ENCODE data around the gene GALNT13.

Gene GALNT13

GRCh38 chr2:154223726-154224125, 352.0 kb downstream of the GALNT13 start:
- DNase-seq (ENCODE audit: low read depth, low spot score) = no peak

DNA sequence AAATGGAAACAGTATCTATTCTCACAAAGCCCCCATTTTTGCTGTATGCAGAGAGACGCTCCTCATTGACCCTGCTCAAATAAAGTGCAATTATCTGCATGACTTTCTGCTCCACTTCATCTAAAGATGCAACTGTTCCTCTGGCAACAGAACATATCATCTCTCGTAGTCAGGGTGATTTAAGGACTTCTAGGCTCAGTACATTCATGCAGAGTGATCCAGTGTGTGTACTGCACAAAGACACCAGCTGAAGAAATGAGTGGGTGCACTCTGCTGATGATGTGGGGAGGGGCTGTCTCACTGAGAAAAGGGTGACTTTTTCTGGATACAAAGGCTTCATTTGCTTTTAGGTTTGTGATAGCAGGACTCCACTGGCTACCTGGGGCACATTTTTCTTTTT, 355.2 kb downstream of the GALNT13 start:
- DNase-seq (ENCODE audit: low read depth, low spot score) = no peak

DNA sequence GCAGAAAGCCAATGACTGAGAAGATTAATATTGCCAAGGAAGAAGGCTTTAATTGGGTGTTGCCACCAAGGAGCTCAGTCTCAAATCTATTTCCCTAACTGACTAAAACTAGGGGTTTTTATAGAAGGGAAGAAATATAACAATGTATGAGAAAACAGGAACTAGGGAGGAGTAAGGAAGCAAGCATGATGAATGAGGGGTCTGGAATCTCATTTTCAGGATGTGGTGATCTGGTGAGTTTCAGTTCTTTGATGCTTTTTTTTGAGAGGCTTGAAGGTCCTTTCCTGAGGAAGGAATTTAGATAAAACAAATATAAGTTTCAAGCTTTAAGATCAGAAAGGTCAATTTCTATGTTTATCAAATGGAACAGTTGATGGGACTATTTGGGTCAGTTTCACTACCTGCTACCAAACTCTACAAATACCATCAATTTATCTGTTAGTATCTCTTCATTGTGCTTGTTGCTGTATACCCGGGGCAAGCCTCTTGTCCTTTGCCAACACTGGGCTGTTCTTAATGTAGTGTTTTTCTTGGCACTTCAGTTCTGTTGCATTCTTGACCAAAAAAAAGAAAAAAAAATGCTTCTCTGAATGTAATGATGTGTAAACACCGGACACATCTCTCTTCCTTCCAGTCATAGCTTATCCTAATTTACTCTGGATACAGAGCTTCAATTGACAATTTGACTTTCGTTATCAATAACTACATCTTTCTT, 357.0 kb downstream of the GALNT13 start:
- no peak for DNase-seq (ENCODE audit: low read depth, low spot score)

GRCh38 chr2:154229966-154230365, 358.2 kb downstream of the GALNT13 start:
- no peak for DNase-seq (ENCODE audit: low read depth, low spot score)

DNA sequence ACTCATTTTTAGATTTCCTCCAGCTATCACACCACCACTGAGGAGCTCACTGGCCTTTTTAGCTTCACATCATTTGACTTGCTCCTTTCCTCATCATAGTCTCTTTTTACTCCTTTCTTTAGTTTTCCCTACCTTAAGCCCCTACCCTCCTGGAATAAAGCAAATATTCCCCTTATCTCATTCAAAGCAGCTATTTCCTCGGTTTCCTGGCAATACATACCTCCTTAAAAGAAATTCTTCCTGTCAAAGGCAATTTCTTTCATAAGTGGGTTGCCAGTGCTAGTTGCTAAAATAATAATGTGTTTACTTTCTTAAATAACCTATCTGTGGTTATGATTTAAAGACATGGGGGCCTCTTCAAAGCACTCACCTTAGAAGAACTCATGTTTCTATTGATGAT, 359.3 kb downstream of the GALNT13 start:
- no peak for DNase-seq (ENCODE audit: low read depth, low spot score)

GRCh38 chr2:154233231-154233630, 361.5 kb downstream of the GALNT13 start:
- no peak for DNase-seq (ENCODE audit: low read depth, low spot score)

DNA sequence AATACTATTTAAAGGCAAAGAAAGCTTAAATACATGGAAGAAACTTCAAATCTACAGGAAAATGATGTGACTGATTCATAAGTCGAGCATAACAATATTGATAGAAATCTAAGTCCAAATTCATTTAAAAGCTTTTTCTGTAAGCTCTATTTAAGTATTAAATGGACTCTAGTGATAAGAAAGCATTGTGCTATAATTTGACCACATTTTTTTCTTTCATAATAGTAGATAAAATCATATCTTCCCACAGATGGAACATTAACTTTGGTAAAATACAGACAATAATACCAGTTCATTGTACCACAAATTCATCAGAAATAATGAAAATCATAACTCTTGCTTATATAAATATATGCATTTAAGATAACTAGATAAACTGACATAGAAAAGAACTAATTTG, 366.5 kb downstream of the GALNT13 start:
- DNase-seq (ENCODE audit: low read depth, low spot score) = no peak

- DNase-seq (ENCODE audit: low read depth, low spot score) = no peak
These were observed 368.6 kb downstream of the GALNT13 start for GRCh38 chr2:154240316-154240715.

- DNase-seq (ENCODE audit: low read depth, low spot score) = no peak
These were observed 369.2 kb downstream of the GALNT13 start for GRCh38 chr2:154240921-154241379.

- DNase-seq (ENCODE audit: low read depth, low spot score) = no peak
These were observed 371.0 kb downstream of the GALNT13 start for GRCh38 chr2:154242687-154243086.

DNA sequence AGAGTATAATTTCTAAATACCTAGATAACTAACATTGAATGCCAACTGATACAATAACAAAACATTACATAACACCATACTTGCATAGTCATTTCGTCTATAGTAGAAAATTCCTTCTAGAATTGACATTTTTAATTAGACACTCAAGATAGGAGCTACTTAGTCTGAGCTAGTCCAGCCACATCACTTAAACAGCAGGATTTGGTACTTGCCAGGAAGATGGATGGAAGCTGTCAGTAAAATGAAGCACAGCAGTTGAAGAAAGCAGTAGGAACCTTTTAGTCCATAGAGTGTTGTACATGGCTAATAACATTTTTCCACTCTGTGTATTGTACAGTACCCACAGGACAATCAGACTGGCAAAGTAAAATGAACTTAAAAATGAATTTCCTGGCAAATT, 372.0 kb downstream of the GALNT13 start:
- no peak for DNase-seq (ENCODE audit: low read depth, low spot score)

- DNase-seq (ENCODE audit: low read depth, low spot score) = no peak
These were observed 373.2 kb downstream of the GALNT13 start for GRCh38 chr2:154244932-154245331.

DNA sequence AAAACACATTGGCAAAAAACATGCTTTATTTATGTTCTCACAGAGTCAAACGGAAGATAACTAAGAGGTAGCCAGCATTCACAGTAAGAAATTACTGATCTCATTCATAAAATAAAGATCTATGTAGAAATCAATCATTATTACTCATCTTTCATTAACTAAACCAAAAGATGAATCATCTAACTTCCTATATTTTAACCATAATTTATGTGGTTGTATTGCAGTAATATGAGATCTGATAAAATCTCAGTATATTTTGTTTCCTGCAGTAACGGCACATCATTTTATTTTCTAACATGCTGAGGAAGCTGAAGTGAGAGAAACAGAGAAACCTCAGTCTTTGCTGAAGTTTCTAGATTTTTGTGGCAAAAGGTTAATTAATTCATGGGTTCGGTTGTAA, 375.8 kb downstream of the GALNT13 start:
- DNase-seq (ENCODE audit: low read depth, low spot score) = no peak

DNA sequence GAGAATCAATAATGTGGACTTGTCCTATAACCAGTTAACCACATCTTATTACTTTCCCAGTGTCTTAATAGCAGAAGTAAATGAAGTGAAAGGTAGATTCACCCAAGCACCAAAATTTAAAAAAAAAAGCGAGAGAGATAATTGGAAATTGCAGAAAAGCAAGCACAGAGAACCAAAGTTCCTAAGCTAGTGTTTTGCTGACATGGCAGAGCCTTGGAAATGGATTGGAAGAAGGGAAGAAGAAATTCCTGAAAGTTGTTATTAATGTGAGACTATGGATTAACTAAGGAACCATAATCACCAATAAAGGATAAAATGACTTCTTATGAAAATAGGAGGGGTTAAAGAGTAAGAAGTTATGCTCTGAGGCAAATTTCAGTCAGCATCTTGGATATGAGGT, 384.4 kb downstream of the GALNT13 start:
- DNase-seq (ENCODE audit: low read depth, low spot score) = no peak

DNA sequence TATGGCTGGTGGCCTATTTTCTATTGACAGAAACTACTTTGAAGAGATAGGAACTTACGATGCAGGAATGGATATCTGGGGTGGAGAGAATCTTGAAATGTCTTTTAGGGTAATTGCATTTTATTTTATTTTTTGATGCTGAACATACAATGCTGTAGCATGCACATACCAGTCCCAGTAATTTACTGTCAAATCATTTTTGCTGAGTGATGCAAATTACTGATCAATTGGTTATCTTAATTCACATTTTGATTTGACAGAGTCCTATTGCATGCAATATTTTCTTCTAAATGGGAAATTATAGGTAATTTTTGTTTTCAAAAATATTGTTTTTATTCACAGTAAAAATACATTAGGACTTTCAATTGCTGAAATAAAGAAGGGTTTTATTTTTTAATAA, 387.3 kb downstream of the GALNT13 start:
- DNase-seq (ENCODE audit: low read depth, low spot score) = no peak

GRCh38 chr2:154261473-154262027, 389.8 kb downstream of the GALNT13 start:
- DNase-seq (ENCODE audit: low read depth, low spot score) = no peak

- DNase-seq (ENCODE audit: low read depth, low spot score) = no peak
These were observed 391.5 kb downstream of the GALNT13 start for GRCh38 chr2:154263206-154263605.

DNA sequence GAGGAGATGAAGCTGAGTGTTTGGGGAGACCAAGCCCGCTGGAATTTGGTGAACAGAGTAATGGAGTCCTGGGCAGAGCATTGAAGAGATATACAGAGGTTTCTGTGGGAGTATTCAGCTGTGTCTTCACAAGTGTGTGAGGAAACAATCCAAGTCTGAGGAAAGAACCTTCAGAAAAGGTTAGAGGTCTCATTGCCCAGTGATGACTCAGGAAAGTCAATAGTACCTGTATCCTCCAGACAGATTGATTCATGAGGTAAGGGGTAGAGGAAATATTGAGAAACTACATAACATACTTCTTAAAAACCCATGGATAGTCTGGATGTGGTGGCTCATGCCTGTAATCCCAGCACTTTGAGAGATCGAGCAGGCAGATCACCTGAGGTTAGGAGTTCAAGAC, 392.3 kb downstream of the GALNT13 start:
- no peak for DNase-seq (ENCODE audit: low read depth, low spot score)

DNA sequence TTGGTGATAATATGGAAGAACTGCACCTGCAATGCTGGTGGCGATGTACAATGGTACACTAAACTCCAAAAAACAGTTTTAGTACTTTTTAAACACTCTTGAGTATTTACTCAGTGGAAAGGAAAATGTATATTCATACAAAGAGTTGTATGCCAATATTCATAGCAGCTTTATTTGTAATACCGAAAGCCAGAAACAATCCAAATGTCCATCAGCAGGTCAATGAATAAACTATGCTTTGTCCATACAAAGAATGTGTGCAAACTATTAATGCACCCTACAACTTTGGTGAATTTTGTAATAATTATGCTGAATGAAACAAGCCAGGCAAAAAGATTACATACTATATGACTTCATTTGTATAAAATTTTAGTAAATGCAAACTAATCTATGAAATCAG, 396.3 kb downstream of the GALNT13 start:
- DNase-seq (ENCODE audit: low read depth, low spot score) = no peak

DNA sequence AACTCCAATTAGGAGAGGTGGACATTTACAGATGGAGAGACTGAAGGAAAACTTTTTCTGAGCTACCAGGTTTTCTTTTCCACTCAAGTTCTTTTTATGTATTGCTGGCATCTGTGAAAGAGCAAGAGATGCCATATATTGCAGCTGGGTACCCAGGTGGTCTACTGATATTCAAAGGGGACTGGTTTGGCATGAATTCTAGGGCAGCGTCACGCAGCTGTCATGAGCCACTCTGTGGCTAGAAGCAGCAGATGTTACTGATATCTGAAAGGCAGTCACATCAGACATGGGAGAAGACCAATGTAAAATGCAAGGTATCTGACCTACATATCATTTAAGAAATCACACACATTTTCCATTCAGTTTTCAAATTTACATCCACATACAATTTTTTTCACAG, 408.8 kb downstream of the GALNT13 start:
- no peak for DNase-seq (ENCODE audit: low read depth, low spot score)

DNA sequence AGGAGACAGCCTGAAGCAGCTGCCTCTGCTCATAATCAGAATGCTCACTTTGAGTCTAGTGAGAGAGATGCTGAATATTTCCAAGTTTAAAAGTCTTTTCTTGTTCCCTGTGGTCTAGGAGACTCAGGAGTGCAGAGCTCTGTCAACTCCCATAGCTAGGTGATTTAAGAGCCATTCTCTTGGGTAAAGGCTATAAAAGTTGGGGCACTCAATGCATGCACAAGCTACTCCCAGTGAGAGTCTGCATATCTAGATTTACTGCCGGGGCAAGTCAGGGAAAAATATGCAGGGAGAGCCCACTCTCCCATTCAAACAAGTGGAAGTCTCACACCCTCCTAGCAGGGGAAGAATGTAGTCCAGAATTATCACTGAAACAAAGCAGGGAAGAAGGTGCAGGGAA, 418.1 kb downstream of the GALNT13 start:
- no peak for DNase-seq (ENCODE audit: low read depth, low spot score)

GRCh38 chr2:154291511-154291910, 419.8 kb downstream of the GALNT13 start:
- DNase-seq (ENCODE audit: low read depth, low spot score) = no peak

DNA sequence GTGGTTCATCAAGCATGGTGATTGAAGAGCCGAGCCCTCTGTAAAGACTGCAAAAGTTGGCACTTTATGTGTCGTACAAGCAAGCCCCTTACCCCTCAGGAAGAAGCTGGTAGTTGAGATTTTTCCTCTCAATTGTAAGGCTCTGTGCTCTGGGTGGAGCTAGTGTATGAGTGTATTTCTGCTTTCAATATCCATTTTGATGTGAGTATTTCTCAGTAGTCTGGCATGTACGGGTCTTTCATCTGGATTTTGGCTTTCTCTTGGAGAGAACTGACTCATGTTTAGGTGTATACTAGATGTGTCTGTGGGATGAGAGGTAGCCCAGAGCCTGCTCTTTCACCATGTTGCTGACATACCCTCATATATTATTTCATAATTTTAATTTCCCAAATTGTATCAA, 420.2 kb downstream of the GALNT13 start:
- no peak for DNase-seq (ENCODE audit: low read depth, low spot score)

DNA sequence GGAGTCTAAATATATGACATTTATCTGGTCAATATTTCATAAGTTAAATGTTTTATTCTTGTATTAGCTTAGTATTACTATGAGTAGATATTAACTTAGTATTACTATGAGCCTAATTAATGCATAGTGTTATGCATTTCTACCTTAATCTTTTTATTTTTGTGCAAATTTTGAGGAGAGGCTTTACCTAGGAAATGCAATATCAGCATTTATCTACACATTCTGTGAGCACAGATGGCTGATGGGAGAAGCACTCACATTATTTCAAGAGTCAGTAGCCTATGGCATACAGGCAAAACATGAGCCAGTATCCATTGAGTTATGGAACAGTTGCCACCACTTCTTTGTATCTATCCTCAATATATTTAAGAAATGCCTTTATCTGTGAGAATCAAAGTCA, 422.1 kb downstream of the GALNT13 start:
- DNase-seq (ENCODE audit: low read depth, low spot score) = no peak
